Endothelial cell of umbilical vein (primary cell): ENCODE data around the gene R3HDML. TPM values are rescaled to one million over a fixed set of nuclear protein-coding genes. Genes with fewer than 3 reads are reported as not detected.

Experiments
- BruUV-seq: library from RNA; stranded (reverse); fragments of 400-500 nt; replicated peaks from 2 replicates; lab custom pipeline; 2021; lab: Mats Ljungman, UMichigan
- CTCF ChIA-PET: fragments of 300-600, 350-600 bp; sonication (Branson Sonifier 250); formaldehyde crosslinking; loops from one replicate; lab custom pipeline; 2021; ENCODE audit warnings: antibody characterized with exemption, inconsistent platforms; lab: Charles Lee
- POLR2A ChIA-PET: fragments of 300-600, 350-600 bp; sonication (Branson Sonifier 250); formaldehyde crosslinking; loops from one replicate; lab custom pipeline; 2021; ENCODE audit warnings: antibody characterized with exemption, inconsistent platforms; lab: Charles Lee
- DNase-seq: peaks from one replicate; pipeline ENCODE4 v3.0.0-alpha.2; 2011; ENCODE audit warnings: low read depth, low spot score
- FAIRE-seq: peaks from 2 replicates; lab custom pipeline; 2011; peaks lifted over from hg19 to GRCh38; lab: Jason Lieb, UNC
- H2AFZ ChIP-seq: 2 replicates; pipeline ENCODE4 v1.6.0; 2012; ENCODE audit warnings: low read depth, low read length, control low read depth, inconsistent platforms
- H3K27ac ChIP-seq: 2 replicates; pipeline ENCODE4 v1.5.1; 2011; ENCODE audit warnings: low read depth, mild to moderate bottlenecking, control low read depth, low read length, moderate library complexity; ENCODE audit not compliant: insufficient read depth
- H3K27me3 ChIP-seq, 2 experiments: 2 replicates each; pipeline versions ENCODE4 v1.6.0 to v1.6.1; 2011; ENCODE audit warnings: low read length in 2 of 2, mixed read lengths in 1 of 2; ENCODE audit not compliant: control insufficient read depth in 2 of 2, insufficient read depth in 2 of 2
- H3K36me3 ChIP-seq, 2 experiments: 2 replicates in 1 of 2; 3 replicates in 1 of 2; pipeline ENCODE4 v1.5.1; 2011; ENCODE audit warnings: low read length in 2 of 2, mild to moderate bottlenecking in 1 of 2, moderate library complexity in 1 of 2; ENCODE audit not compliant: control insufficient read depth in 2 of 2, insufficient read depth in 2 of 2; ENCODE audit errors: extremely low read depth in 1 of 2
- H3K4me1 ChIP-seq: 3 replicates; pipeline ENCODE4 v1.5.1; 2011; ENCODE audit warnings: mild to moderate bottlenecking, low read length; ENCODE audit not compliant: control insufficient read depth, insufficient read depth; ENCODE audit errors: extremely low read depth
- H3K4me2 ChIP-seq: 2 replicates; pipeline ENCODE4 v1.6.1; 2011; ENCODE audit warnings: low read length, control low read depth, mixed read lengths; ENCODE audit not compliant: insufficient read depth
- H3K4me3 ChIP-seq, 3 experiments: fragments of 200-600 bp in 1 of 3; sonication (generic), shearing (Covaris generic) in 1 of 3; replicated peaks in 1 of 3; 2 replicates each; pipeline ENCODE4 v1.5.1; 2011 to 2016; ENCODE audit warnings: control low read depth in 3 of 3, low read length in 3 of 3, mild to moderate bottlenecking in 2 of 3, inconsistent platforms in 1 of 3, low read depth in 1 of 3, moderate library complexity in 1 of 3; ENCODE audit not compliant: insufficient read depth in 1 of 3
- H3K79me2 ChIP-seq: 2 replicates; pipeline ENCODE4 v1.6.0; 2012; ENCODE audit warnings: low read length, inconsistent platforms; ENCODE audit not compliant: control insufficient read depth, insufficient read depth
- H3K9ac ChIP-seq: replicated peaks from 2 replicates; pipeline ENCODE3; 2011; ENCODE audit warnings: low read length, control low read depth; ENCODE audit not compliant: insufficient read depth; ENCODE audit errors: extremely low read depth
- H3K9me1 ChIP-seq: replicated peaks from 3 replicates; pipeline ENCODE4 v1.6.0; 2011; ENCODE audit warnings: mild to moderate bottlenecking, low read length; ENCODE audit not compliant: control insufficient read depth, insufficient read depth; ENCODE audit errors: extremely low read depth
- H3K9me3 ChIP-seq: replicated peaks from 2 replicates; pipeline ENCODE4 v1.5.1; 2012; ENCODE audit warnings: low read length, inconsistent platforms; ENCODE audit not compliant: control insufficient read depth, insufficient read depth
- H4K20me1 ChIP-seq: replicated peaks from 2 replicates; pipeline ENCODE3; 2011; ENCODE audit warnings: mild to moderate bottlenecking, low read length; ENCODE audit not compliant: control insufficient read depth, insufficient read depth; ENCODE audit errors: extremely low read depth
- CTCF ChIP-seq, 2 donors: IDR thresholded peaks; 1 replicate in 1 of 2; 2 replicates in 1 of 2; pipeline ENCODE4 v1.5.1; 2011; ENCODE audit warnings: low read length in 2 of 2, mild to moderate bottlenecking in 2 of 2, moderate library complexity in 2 of 2, control low read depth in 1 of 2, inconsistent platforms in 1 of 2, low read depth in 1 of 2; ENCODE audit not compliant: insufficient read depth in 1 of 2; ENCODE audit errors: extremely low read depth in 1 of 2
- EZH2 ChIP-seq: IDR thresholded peaks from 2 replicates; pipeline ENCODE4 v1.6.1; 2012; ENCODE audit warnings: borderline replicate concordance, low read depth, mild to moderate bottlenecking, moderate library complexity, low read length, inconsistent platforms; ENCODE audit not compliant: severe bottlenecking
- FOS ChIP-seq: IDR thresholded peaks from 2 replicates; pipeline ENCODE4 v1.6.1; 2011; ENCODE audit warnings: mild to moderate bottlenecking, low read length, moderate library complexity, borderline replicate concordance; ENCODE audit not compliant: insufficient read depth
- GATA2 ChIP-seq: IDR thresholded peaks from 2 replicates; pipeline ENCODE4 v1.7.0; 2011; ENCODE audit warnings: low read depth, mild to moderate bottlenecking, moderate library complexity, mixed read lengths, low read length; ENCODE audit not compliant: insufficient read length, insufficient read depth
- JUN ChIP-seq: IDR thresholded peaks from 2 replicates; pipeline ENCODE4 v1.6.1; 2011; ENCODE audit warnings: borderline replicate concordance, low read depth; ENCODE audit not compliant: insufficient read length, insufficient read depth
- MAX ChIP-seq: IDR thresholded peaks from 2 replicates; pipeline ENCODE4 v1.6.1; 2011; ENCODE audit not compliant: insufficient read depth, insufficient read length
- MYC ChIP-seq: IDR thresholded peaks from one replicate; pipeline ENCODE4 v1.6.1; 2011; ENCODE audit warnings: mild to moderate bottlenecking, low read depth, low read length
- POLR2A ChIP-seq: IDR thresholded peaks from 2 replicates; pipeline ENCODE4 v1.6.1; 2012; ENCODE audit warnings: low read depth, mild to moderate bottlenecking, control low read depth, low read length
- POLR2AphosphoS5 ChIP-seq: IDR thresholded peaks from 2 replicates; pipeline ENCODE4 v1.6.1; 2012; ENCODE audit warnings: low read depth, mild to moderate bottlenecking, control low read depth, low read length, moderate library complexity; ENCODE audit not compliant: insufficient read depth
- dilution Hi-C: fragments of 300-500 bp; cut with MboI; formaldehyde crosslinking; loops from one replicate; pipeline ENCODE4 v1.15.0; 2019; ENCODE audit warnings: low sequenced_read_pairs; ENCODE audit not compliant: extremely low pct_ligation_motif_present
- intact Hi-C: fragments of 100-400 bp; cut with micrococcal nuclease; formaldehyde crosslinking; loops from one replicate; pipeline ENCODE4 v1.10.0; 2022
- polyA plus RNA-seq, 4 experiments: library from polyadenylated mRNA; depleted of rRNA in 3 of 4; stranded (reverse) in 3 of 4; unstranded in 1 of 4; fragments of >200 nt; gene quantifications; 2 replicates each; pipeline versions ENCODE4 v1.2.1 to v1.2.3, GENCODE V29; 2011 to 2012; ENCODE audit warnings: missing spikeins in 1 of 4
- total RNA-seq: library from RNA; stranded (reverse); gene quantifications from 2 replicates; pipeline ENCODE4 v1.2.3, GENCODE V29; 2021

Gene R3HDML
- total and polyA plus RNA-seq, 2 donors (not counting 3 experiments of a cell fraction or from before 2014, with no cell fraction given), result not detected

DNA sequence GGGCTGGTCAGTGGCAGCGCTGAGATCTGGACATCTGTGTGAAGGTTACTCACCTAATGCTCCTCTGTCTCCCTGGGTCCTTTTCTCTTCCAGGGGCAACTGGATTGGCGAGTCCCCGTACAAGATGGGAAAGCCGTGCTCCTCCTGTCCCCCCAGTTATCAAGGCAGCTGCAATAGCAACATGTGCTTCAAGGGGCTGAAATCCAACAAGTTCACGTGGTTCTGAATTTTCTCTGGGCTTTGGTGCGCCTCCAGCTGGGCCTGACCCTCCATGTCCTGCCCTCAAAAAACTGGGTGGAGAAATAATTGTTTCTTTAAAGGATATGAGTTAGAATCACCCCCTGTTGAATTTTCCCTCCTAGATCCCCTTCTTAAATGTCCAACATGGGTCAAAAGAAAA lies 13.7 kb downstream of the R3HDML start:
- H3K9ac ChIP-seq, result no peak overlapping the region
- ChIA-PET POLR2A (no interaction called here), CTCF (no interaction called here)
- no peaks in the 10 kb centered on the region for H4K20me1 ChIP-seq
- dilution Hi-C loops (no loop called here), intact Hi-C loops (no loop called here)
- H3K79me2 ChIP-seq, result no peaks in the 10 kb centered on the region
- BruUV-seq, result no TSS peak
- H3K36me3 ChIP-seq, result no peaks in the 10 kb centered on the region
- no peak overlapping the region for H3K4me2 ChIP-seq
- H3K4me1 ChIP-seq, result no peaks in the 10 kb centered on the region
- no peaks in the 10 kb centered on the region for H3K9me1 ChIP-seq
- H2AFZ ChIP-seq, result no peak overlapping the region
- H3K9me3 ChIP-seq, result no peaks in the 10 kb centered on the region
- no peak overlapping the region for H3K4me3 ChIP-seq
- no peak for FAIRE-seq
- TF ChIP-seq GATA2 (no peak), MAX (no peak), EZH2 (no peak), POLR2A (no peak), POLR2AphosphoS5 (no peak), FOS (no peak), JUN (no peak), CTCF (IDR thresholded peaks at IDR 0.05; ENCODE audit: extremely low read depth in 1 of 2, insufficient read depth in 1 of 2, low read depth in 1 of 2, low read length in 2 of 2) (no peak), MYC (no peak)
- H3K27me3 ChIP-seq, result no peaks in the 10 kb centered on the region
- no peak for DNase-seq
- H3K27ac ChIP-seq, result no peak overlapping the region
